Left ventricle myocardium superior (tissue), 1 donor: Measurements from ENCODE around the gene SYNGAP1. TPM values are rescaled to one million over a fixed set of nuclear protein-coding genes. Genes with fewer than 3 reads are reported as not detected.

Experiments
- ATAC-seq: fragments of 200-7000 bp; cut with Tn5 transposase; one replicate; pipeline ENCODE4 v1.9.1; 2020; ENCODE audit warnings: mild to moderate bottlenecking, moderate library complexity
- DNase-seq: peaks from one replicate; pipeline ENCODE4 v3.0.0-alpha.2; 2020
- intact Hi-C: fragments of 100-400 bp; cut with micrococcal nuclease; formaldehyde crosslinking; loops from one replicate; pipeline ENCODE4 v1.11.0; 2022
- microRNA-seq: library from miRNA; unstranded; fragments of <30 nt; microRNA quantifications from one replicate; pipeline ENCODE4 v1.2.0, GENCODE V29; 2020; ENCODE audit warnings: borderline number of aligned reads
- total RNA-seq: library from RNA; stranded (reverse); fragmentation: NEBNext Ultra II Directional; extraction: Animal tissue kit (Norgen Biotek cat#: 25700); gene quantifications from one replicate; pipeline ENCODE4 v1.2.1, GENCODE V29; 2021
- donor health status: DM: no; HTN: yes; CAD: no; lungs with severe emphysema.

SYNGAP1 gene
- total RNA-seq, 1 donor from 2014 or later = 6.2 TPM

GRCh38 chr6:33502486-33502885, 82.6 kb downstream of the SYNGAP1 start:
- ATAC-seq (no peak), DNase-seq (no peak)
- intact Hi-C loops = no loop called here

GRCh38 chr6:33504486-33504885, 84.6 kb downstream of the SYNGAP1 start:
- no peak for DNase-seq
- no peak for ATAC-seq
- intact Hi-C loops = no loop called here

Small RNA genes lying within 50 kb of the gene (microRNA-seq; reads per million reads assigned to microRNA genes)
- not detected for gene MIR5004

Other genes starting within 250 kb of the SYNGAP1 start
- 1.9 TPM for gene COL11A2, start 227.6 kb upstream of the SYNGAP1 start, total RNA-seq
- gene RXRB, start 219.4 kb upstream of the SYNGAP1 start, total RNA-seq = 41.2 TPM
- 47.7 TPM for gene SLC39A7, start 219.2 kb upstream of the SYNGAP1 start, total RNA-seq
- gene HSD17B8, start 215.4 kb upstream of the SYNGAP1 start, total RNA-seq = 24.8 TPM
- 30.1 TPM for gene RING1, start 211.6 kb upstream of the SYNGAP1 start, total RNA-seq
- 32.7 TPM for gene VPS52, start 148.2 kb upstream of the SYNGAP1 start, total RNA-seq
- gene RPS18, start 148.0 kb upstream of the SYNGAP1 start, total RNA-seq = 931 TPM
- 6.9 TPM for gene B3GALT4, start 142.9 kb upstream of the SYNGAP1 start, total RNA-seq
- gene WDR46, start 130.8 kb upstream of the SYNGAP1 start, total RNA-seq = 15.1 TPM
- 57.3 TPM for gene PFDN6, start 130.5 kb upstream of the SYNGAP1 start, total RNA-seq
- 59.4 TPM for gene RGL2, start 121.1 kb upstream of the SYNGAP1 start, total RNA-seq
- 93.0 TPM for gene TAPBP, start 106.0 kb upstream of the SYNGAP1 start, total RNA-seq
- 11.1 TPM for gene ZBTB22, start 102.3 kb upstream of the SYNGAP1 start, total RNA-seq
- gene DAXX, start 97.1 kb upstream of the SYNGAP1 start, total RNA-seq = 21.2 TPM
- gene KIFC1, start 28.2 kb upstream of the SYNGAP1 start, total RNA-seq = 0.74 TPM
- 51.9 TPM for gene PHF1, start 9.1 kb upstream of the SYNGAP1 start, total RNA-seq
- gene CUTA, start 2.0 kb upstream of the SYNGAP1 start, total RNA-seq = 120 TPM
- 5.1 TPM for gene ZBTB9, start 34.5 kb downstream of the SYNGAP1 start, total RNA-seq
- 23.1 TPM for gene BAK1, start 160.2 kb downstream of the SYNGAP1 start, total RNA-seq
- 6.1 TPM for gene ITPR3, start 201.3 kb downstream of the SYNGAP1 start, total RNA-seq